GM21360 (cell line): Measurements from ENCODE around the gene NTN4.
"Not testable (repeated sequence)": the region's sequence is repeated elsewhere in the genome, so short reads cannot be mapped to it uniquely, and the experiment has no call there.

Source experiments
- ATAC-seq: cut with Tn5 transposase; IDR thresholded peaks from one replicate; pipeline ENCODE4 v1.9.1; 2021; ENCODE audit warnings: mild to moderate bottlenecking, moderate library complexity; ENCODE audit not compliant: unreplicated experiment

Gene NTN4

GRCh38 chr12:95756362-95756761, 34.2 kb downstream of the NTN4 start:
- no peak for ATAC-seq

DNA sequence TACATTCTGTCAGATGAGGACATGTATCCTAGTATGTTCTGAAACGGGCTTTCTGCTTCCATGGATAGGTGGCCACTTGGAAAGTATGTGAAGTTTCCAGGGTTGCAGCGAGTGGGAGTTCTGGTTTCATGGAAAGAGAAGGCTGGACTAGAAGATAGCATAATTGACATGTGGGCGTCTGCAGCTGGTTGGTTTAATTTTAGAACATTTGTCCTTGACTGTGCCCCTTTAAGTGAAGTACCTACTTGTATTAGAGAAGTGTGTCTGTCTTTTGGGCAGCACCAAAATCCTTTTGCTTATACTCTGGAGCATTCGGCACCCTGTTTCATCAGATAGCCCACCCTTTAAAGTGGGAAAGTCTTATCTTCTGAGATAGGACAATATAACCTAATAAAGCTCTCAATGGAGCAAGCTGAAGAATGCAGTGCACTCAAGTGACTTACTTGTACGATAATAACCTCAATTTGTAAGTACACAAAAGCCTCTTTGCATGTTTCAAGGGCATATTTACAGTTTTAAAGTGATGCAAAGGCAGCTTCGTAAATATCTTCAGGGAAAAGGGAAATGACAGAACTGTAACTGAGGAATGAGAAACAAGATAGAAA, 35.2 kb downstream of the NTN4 start:
- ATAC-seq: no peak

GRCh38 chr12:95746062-95746461, 44.5 kb downstream of the NTN4 start:
- not testable (repeated sequence) for ATAC-seq

DNA sequence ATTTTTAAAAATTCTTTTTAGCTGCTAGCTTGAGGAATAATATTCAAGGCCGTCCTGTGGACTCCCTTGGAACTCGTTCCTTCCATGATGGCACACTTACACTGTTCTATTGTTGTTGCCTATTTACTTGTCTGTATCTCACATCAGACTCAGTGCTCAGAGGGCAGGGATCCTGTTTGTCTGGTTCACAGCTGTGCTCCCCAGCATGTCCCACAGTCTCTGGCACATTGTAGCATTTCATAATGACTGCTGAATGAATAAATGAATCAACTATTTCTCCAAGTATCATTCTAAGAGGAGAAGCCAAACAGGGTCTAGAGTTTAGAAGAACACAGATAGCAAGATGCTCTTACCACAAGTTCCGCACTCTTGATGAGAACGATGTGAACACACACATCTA, 48.0 kb downstream of the NTN4 start:
- ATAC-seq: no peak

- ATAC-seq: no peak
These were observed 48.9 kb downstream of the NTN4 start for GRCh38 chr12:95741635-95742034.

- no peak for ATAC-seq
These were observed 49.8 kb downstream of the NTN4 start for GRCh38 chr12:95740751-95741150.

DNA sequence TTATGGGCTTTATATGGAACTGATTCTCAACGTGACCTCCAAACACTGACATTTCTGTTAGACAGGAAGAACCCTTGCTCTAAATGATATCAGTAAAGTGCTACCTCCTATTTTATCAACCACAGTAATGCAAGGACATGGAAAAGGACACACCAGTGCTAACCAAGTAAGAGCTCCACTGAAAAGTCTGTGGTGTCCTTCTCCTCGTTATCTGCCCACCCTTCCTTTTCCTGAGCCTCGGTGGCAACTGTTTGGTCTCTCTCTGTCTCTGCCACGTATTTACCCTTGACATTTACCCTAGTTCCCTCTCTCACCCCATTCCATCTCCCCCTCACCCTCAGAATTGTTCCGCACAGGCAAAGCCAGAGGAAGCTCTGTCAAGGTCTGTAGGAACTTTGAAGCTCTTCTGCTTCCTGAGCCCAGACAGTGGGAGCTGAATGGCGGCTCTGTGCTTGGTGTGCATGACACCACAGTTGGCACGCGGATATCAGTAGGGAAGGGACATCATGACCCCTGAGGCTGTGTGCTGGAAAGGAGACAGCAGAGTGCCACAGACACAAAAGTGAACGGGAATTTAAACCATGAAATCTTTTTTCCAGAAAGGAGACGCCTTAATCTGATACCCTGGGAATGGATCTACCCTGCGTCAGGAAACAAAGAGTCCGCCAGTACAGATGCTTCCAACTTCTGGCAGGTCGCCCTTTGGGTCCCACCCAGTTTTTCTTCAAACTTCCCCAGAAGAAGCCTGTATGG, 50.8 kb downstream of the NTN4 start:
- ATAC-seq: no peak

DNA sequence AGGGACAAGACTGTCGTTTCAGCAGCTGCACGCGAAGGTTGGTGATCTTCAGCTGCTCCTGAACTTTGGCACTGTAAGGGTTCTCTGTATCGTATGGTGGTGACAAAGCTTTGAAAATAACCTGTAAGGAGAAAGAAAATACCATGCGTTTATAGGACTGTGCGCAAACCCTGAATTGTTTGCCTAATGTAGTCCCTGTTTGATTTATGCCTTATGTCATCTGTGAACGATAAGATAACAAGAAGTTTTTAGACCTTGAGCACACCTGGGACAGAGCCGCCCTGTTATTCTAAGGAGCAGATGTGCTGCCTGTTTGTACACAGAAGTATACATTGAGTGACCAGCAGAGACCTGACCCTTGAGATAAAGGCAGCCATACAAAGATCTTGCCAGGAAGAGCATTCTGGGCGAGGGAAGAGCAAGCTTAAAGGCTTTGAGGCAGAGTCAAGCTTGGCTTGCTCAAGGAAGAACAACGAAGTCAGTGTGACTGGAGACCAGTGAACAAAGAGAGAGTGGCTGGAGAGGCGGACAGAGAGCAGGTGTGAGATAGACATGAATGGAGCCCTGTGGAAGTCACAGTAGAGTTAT, 52.4 kb downstream of the NTN4 start:
- ATAC-seq: no peak

- no peak for ATAC-seq
These were observed 53.9 kb downstream of the NTN4 start for GRCh38 chr12:95736631-95737030.

DNA sequence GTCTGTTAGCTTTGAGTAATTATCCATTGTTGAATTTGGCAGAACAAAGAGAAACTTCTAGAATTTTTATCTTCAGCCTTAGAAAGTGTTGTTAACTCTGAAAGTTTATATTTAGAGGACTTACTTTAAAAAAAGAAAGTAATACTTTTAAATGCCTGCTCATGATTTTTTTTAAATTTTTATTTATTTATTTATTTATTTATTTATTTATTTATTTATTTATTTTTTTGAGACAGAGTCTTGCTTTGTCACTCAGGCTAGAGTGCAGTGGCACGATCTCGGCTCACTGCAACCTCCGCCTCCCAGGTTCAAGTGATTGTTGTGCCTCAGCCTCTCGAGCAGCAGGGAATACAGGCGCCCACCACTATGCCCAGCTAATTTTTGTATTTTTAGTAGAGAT, 54.8 kb downstream of the NTN4 start:
- ATAC-seq: not testable (repeated sequence)

- no peak for ATAC-seq
These were observed 57.3 kb downstream of the NTN4 start for GRCh38 chr12:95733141-95733825.

- no peak for ATAC-seq
These were observed 59.0 kb downstream of the NTN4 start for GRCh38 chr12:95731519-95731958.

DNA sequence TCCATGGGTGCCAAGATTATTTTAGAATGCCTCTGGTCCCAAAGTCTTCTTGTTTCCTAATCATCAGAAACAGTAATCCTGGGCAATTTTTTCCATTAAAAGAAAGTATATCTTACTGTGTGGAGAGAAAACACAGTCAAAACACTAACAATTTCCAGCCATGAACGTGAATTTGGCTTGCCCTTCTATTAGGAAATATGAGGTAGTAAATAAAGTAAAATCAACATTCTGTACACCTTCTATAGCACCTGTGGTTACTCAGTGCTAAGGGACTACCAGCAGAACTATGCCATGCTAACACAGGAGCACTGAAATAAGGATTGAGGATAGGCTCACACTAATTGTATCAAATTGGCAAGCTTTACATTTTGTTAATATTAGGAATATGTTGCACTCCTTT, 60.1 kb downstream of the NTN4 start:
- ATAC-seq: no peak

GRCh38 chr12:95726903-95727302, 63.7 kb downstream of the NTN4 start:
- no peak for ATAC-seq

DNA sequence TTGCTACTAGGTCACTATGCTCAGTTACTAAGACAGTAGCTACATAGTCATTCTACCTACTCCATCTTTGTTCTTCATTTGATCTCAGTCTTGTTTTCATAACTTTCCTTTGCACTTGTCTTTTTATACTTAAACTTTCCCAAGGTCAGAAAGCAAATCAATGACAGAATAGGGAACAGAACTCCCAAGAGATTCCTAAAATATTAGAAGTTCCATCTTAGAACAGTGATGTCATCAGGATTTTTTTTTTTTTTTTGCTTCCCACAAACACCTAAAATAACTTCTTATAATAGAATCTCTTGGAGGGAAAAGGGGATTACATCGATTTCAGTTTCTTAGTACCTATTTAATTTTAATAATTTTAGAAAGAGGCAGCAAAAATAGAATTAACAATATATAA, 65.8 kb downstream of the NTN4 start:
- no peak for ATAC-seq

DNA sequence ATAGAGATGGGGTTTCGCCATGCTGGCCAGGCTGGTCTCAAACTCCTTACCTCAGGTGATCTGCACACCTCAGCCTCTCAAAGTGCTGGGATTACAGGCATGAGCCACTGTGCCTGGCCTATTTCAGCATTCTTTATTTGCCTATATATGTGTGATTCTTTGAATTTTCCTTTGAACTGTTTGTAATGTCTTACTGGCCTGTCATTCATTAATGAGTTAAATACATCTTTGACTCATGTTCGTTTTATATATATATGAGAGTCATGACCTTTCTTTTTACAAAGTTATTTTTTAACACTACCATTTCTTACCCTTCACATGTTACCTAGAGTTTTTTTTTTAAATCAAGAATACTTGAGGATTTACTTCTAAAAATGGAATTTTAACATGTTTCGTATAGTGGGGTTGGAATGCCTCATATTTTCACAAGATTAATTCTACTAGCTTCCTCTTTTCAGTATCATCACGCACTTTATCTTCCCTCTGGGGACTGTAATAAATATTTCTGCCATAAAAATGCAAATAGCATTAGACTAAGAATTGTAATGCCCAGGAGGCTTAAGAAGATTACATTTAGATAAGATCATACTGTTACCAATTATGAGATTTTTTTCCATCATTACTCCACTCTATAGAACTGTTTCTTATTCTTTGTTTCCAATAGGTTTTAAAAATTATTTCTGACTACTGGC, 66.7 kb downstream of the NTN4 start:
- ATAC-seq: no peak

DNA sequence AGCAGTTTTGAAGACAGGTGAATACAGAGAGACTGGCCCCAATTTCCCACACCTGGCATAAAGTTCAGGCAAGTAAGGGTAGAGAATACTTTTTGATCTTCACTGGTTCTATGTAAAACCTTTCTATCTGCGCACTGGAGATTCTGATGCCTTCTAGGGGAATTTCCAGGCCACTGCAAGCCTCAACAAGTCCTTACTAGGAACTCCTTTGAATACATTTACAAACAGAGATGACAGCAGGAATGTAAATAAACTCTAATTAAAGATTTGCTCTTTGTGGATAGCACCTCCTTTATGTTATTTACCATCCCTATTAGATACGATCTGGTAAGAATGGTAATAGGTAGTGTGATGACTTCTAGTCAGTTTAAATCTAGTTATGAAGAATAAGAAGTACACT, 69.2 kb downstream of the NTN4 start:
- no peak for ATAC-seq

DNA sequence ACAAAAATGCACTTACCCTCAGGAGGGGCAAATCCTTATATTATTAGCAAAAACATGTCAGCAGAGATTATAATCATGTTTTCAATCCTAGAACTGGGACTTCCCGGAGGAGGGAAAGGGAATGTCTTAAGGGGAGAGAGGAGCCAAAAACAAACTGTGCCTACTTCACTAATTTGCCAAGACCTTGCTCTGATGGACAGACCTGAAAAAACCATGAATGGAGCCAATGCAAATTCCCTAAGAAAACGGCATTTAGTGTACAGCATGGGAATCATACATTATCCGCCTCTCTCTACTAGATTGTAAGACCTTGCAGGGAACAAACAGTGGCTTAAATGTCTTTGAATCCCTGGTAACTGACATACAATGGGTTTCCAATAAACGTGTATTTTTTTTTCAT, 70.4 kb downstream of the NTN4 start:
- ATAC-seq: no peak

DNA sequence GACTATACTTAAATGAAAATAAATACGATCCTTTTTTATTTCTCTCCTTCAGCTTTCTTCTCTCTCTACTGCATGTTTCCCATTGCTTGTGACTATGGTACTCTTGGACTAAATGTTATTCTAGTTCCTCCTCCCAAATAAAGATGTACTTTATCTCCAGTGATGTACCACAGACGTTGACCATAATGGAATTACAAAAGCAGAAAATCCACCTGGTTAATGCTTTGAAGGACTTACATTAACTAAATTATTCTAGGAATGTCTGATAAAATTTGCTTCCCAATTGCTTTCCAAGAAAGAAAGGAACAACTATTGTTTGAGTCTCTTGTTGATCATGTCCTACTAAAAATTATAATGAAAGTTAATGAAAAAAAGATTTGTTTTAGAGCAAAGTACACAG, 71.8 kb downstream of the NTN4 start:
- no peak for ATAC-seq

- ATAC-seq: no peak
These were observed 72.5 kb downstream of the NTN4 start for GRCh38 chr12:95718006-95718431.

DNA sequence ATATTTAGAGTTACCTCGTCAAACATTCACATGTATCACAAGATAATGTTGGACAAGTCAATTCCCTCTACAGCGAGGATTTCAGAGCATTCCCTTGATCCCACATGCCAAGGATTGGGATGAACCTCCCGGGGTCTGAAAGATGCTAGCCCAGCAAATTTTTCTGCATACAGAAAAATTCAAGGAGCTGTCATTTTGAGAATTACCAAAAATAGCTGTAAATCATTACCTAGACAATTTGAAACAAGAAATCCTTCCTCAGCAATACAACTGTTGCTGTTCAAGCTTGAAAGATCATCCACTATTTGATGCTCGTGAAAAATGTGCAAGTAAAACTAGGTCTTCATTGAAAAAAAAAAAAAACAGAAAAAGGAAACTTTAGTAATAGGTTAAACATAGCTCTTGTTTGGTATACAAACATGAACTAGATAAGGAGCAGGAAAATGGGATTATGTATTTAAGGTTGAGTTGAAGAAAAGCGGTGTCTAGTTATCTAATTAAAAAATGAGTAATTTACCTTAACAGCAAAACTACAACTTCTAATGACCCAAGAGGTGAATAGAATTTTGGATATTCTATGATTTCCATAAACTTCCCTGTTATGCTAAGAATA, 73.1 kb downstream of the NTN4 start:
- no peak for ATAC-seq
